GM21390 (cell line): ENCODE measurements around the gene SHC3.

Source experiments
- ATAC-seq: cut with Tn5 transposase; IDR thresholded peaks from one replicate; pipeline ENCODE4 v1.9.1; 2021; ENCODE audit not compliant: unreplicated experiment

SHC3 gene

DNA sequence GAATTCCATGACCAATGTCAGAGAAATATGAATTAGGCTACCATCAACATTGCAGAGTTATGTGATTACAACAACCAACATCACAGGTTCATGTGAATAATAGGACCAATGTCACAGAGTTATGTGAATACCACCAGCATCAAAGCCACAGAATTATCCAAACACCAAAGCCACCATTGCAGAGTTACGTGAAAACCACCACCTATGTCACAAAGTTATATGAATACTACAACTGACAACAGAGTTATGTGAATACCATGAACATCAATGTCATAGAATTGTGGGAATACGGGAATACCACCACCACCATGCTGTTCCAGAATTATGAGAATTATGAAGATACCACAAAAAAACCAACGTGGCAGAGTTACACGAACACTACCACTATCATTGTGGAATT, 64.8 kb downstream of the SHC3 start:
- ATAC-seq, result no peak

DNA sequence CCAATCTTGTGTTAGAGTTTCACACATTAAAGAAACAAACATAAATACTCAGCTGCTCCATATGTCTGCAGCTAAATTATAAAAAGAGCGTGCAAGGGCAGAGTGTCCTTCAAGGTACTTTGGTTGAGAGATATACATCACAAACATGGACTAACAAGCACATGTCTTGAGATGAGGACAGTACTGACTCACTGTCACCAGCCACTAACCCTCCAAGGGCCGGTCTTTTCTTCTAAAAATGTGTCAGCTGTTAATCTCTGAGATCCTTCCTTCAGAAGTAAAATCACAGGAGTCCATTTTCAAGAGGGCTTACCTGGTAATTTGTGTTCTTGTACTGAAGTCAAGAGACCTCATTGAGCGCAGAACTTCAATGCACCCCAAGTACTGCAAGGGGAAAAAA, 66.4 kb downstream of the SHC3 start:
- no peak for ATAC-seq

DNA sequence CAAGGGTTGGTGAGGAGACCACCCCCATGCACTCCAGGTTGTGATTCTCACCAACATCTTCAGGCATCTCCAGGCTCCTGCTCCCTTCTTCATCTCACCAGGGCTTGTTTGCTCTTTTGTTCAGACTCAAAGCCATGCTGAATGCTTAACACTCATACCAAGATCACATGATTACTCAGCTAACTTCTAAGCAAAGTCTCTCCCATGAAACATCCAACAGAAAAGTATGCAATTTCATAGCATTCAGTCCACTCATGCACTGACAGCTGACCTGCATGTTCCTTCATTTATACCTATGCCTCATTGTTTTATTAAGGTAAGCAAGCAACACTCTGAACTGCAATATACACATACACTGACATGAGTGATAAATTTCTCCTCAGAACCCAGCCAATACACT, 69.0 kb downstream of the SHC3 start:
- ATAC-seq, result no peak

DNA sequence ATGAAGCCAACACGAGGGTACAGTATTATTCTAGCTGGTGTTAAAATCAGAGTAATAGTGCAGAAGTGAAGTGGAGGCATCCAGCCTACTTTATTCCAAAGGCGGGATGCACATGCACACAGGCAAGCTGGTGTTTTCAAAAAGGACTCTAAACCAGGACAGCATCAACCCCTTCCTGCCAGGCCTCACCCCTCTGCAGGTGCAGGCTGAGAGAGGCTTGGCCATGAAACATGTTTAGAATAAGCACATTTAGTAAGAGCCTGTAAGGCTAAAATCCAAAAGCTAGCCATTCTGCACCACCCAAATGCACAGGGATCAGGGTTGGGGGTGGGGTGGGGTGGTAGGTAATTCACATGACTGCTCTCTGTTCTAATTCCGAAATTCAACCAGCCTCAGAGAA, 71.2 kb downstream of the SHC3 start:
- no peak for ATAC-seq

DNA sequence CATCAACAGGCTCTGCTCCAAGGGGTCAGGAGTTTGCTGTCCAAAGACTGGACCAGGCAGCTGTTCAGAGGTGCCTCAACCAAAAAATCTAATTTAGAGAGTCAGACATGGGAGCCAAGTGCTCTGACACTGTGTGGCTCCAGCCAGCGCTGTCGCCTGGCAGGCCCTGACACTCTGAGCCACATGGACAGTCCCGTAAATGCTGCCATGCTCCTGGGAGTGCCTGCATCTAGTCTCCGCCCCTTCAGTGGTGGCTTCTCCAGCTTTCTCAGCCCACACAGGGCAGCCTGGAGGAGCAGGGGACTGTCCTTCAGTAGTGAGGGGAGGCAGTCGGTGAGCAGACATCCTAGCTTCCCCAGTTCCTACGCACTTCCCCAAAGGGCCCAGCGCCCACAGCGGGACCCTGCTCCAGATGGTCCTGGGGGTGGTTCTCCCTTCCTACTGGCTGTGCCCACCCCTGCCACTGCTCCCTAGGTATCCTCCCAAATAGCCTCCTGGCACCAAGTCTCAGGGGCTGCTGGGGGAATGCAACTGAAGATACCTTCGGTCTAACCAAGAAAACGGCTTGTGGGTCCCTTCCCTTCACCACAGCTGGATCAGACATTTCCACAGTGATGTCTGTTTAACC, 72.3 kb downstream of the SHC3 start:
- ATAC-seq, result no peak

DNA sequence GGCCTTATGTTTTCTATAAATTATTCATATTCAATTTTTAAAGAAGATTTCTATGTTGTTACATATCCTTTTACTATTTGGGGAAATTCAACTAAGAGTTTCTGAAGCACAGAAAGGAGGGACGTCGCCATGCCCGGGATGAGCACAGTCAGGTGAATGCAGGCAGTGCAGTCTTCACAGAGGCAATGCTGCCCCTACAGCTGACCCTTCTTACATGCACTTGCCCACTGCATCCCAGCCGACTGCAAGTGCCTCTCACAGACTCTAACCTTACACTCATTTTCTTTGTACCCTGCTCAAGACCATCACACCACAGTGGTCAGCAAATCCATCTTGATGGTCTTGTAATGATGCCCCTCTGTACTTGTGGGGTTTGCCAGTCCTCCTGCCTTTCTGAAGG, 73.8 kb downstream of the SHC3 start:
- ATAC-seq, result no peak

DNA sequence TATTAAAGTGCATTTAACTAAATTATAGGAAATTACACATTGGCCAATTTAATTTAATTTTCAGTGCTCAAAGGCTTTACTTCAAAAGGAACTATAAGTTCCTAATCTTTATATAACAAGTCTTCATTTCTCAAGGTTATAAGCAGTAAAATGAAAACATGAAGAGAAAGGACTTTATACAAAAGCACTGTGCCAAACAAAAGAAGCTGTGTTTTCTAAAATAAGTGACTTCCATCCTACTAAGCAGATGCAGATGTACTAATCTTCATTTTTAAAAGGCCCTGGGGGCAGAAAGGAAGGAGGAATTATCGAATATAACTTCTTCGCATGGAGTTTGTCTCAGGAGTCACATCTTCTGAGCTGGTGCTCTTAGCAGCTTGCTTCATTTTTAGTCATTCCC, 81.4 kb downstream of the SHC3 start:
- ATAC-seq, result no peak

DNA sequence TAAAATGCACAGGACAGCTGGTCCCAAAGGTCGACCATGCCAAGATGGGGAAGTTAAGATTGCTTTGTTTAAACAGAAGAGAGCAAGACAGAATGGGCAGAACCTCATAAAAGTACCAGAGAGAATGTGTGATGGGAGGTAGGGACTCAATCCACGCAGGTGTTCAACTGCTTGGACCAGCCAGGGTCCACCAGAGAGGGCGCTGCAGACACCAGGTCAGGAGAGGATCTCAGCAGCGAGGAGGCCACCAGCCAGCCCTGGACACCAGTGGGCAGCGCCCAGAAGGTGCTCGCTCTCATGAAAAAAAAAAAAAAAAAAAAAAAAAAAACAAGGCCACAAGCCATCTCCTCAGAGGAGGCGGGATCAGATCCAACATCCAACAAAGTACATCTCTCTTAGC, 81.8 kb downstream of the SHC3 start:
- no peak for ATAC-seq

DNA sequence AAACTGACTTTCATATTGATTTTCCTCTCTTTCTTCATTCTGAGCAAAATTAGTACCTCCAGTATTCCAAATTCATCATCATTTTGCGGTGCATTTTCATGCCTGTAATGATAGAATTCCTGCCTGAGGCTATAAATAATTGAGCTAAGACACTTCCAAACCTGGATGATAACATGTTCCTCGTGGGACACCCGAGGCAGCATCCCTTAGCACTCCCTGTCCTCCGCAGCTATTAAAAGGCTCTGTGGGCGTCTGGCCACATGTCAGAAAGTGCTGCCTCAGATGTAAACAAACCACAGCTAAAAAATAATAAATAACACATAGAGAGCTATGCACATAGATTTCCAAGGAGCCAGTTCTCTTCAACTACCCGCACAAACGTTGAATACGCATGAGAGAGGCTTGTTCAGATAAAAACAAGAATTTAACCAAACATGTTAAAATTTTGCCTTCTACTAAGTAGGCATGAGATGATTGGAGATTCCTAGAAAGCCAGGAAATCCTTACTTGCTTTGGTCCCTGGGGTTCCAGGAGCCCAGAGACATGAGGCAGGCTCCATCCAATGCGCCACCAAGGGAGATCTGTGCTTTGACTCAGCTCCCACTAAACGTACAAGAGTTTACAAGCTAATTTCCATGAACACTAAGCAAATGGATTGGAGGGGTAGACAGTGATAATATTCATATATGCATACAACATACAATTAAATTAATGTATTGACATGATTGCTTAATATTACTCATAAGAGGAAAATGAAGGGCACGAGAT, 82.7 kb downstream of the SHC3 start:
- no peak for ATAC-seq

DNA sequence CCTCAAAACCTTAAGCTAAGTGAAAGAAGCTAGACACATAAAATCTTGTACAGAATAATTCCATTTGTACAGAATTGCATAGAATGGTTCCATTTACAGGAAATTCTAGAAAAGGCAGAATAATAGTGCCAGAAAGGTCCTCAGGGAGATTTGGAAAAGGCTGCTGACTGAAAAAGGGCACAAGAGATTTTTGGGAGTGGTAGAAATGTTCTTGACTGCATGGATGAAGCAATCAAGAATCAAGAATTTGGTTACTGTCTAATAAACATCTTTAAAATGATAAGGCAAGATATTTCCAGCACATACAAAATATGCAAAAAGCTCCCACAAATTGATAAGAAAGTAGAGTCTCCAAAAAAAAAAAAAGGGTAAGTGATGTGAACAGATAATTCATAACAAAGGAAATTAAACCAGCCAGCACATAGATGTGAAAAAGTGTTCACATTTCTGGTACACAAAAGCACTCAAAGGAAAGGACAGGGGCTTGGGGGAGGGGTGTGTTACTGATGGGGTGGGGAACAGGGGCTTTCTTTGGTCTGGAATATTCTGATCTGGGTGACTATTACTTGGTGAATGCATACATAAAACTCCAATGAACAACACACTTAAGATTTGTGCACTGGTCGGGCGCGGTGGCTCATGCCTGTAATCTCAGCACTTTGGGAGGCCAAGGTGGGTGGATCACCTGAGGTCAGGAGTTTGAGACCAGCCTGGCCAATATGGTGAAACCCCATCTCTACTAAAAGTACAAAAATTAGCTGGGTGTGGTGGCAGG, 85.2 kb downstream of the SHC3 start:
- ATAC-seq, result no peak

DNA sequence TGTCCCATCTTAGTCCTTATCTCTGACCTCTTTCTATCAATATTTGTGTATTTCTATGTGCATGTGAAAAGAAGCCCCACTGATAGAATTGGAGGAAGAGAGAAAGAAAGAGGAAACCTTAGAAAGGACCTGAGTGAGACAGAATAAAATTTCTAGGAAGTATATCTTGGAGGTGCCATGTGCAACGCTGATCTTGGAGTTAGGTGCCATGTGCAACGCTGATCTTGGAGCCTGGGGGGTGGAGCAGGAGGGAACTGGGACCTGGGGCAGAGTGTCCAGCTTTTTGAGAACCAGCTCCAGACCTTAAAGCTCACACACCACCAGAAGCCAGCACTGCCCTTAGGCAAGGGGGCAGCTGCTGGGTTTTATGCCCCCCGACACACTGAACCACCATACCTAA, 89.4 kb downstream of the SHC3 start:
- no peak for ATAC-seq

DNA sequence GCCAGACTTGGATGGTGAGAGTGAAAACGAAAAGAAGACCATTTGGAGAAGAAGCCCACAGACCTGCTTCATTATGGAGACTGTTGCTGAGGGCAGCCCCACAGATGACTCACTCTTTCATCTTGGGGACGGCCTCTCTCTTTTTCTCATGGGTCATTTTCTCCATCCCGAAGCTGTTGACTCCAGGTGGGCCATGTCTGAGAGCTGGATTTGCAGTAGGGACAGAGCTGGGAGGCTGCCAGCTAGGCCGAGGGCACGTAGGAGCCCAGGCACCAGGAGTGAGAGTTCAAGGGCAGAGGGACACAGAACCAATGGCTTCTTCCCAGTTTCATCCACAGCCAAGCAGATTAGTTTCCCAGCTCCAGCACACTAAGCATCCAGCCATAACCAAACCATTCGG, 95.0 kb downstream of the SHC3 start:
- no peak for ATAC-seq

DNA sequence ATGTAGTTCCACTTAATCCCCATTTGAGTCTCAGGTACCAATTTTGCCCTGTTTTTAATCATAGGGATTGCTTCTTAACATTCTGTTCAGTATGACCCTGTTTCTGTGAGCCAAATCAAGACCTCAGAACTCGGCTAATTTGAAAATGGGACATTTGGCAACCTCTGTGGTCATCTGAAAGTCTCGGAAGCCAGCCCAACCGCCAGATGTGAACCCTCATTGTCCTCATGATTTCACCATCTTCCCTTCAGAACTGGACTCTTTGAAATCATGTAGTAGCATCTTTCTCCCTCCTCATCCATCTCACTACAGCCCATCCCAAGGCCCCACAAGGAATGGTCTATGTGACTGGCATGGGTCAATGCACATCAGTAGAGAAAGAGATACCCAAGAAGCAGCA, 98.4 kb downstream of the SHC3 start:
- no peak for ATAC-seq

DNA sequence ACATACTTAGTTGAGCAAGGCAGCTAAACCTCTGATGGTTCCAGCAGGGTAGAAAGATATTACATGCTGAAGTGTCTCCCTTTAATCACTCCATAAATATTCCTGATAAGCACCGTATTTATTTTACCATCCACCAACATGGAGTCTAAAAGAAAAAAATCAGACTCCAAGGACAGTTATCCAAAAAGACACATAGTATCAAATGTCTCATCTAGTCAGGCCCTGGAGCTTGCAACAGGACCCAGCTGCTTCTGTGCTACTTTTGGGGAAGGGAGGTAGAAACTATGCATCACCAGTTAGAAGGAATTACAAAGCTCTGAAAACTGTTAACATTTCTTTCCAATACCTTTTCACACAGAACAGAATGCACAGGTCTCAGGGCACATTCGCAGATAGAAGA, 99.2 kb downstream of the SHC3 start:
- ATAC-seq, result no peak

DNA sequence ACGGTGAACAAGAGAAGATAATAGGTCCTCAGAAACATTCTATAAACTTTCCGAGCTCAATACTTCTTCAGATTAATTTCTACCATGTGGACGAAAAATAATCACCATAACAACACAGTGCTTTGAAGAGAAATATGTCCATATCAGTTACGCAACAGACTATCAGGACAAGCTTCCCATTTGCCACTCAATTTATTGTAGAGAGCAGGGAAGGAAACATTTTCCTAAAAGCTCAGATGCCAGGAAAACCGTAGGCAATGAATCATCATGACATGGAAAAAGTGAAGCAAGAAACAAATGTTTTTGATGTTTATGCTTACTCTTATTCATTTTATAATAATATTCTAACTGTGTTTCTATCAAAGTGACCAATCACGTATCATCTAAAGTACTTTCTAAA, 99.8 kb downstream of the SHC3 start:
- ATAC-seq, result no peak

DNA sequence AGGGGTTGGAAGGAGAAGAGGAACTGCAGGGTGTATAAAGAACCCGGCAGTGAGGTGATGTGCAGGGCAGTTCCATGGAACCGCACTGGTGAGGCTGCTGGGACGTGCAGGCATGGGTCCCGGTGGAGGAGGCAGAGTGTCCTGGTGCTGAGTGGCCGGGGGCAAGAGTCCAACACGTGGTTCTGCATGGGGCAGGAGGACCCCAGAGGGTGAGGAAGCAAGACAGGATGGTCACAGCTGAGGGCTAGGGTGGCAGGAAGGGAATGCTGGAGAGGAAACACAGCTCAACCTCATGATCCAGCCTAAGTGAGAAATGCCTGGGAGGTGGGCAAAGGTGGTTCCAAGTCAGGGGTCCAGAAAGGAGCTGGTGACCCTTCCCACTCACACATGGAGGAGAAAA, 100.2 kb downstream of the SHC3 start:
- ATAC-seq, result no peak

DNA sequence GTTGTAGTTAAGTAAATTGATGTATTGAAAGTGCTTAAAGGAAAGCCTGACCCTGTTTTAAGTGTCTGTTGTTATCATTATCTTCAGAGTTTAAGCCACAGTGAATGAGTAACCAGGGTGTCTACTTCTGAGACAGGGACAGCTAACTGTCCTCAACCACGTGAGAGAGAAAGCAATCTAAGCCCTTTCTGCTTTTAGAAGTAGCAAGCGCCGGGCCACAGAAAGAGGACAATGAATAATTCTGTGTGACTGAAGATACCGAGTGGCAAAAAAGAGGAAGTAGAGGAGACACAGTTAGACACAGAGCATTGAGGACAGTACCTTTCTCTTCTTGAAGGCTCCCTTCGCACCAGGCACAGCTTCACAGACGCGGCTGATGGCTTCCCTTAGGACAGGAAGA, 101.1 kb downstream of the SHC3 start:
- ATAC-seq, result no peak

DNA sequence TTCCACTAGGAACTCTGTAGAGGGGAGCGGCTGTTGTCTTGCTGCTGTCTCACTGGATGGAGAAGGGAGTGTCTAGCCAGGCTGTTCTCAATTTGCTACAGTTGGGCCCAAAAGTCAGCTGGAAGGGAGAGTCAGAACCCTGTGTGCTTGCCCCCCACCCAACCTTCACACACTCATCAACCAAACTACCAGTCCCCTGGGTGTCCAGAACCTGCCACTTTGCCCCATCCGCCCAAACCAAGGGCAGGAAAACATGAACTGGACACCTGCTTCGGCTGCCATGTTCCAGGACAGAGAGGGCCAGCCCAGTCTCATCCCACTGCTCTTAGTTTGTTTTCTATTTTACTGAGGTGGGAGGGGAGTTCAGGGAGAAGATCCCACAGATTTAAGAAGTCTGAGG, 105.2 kb downstream of the SHC3 start:
- ATAC-seq, result no peak

DNA sequence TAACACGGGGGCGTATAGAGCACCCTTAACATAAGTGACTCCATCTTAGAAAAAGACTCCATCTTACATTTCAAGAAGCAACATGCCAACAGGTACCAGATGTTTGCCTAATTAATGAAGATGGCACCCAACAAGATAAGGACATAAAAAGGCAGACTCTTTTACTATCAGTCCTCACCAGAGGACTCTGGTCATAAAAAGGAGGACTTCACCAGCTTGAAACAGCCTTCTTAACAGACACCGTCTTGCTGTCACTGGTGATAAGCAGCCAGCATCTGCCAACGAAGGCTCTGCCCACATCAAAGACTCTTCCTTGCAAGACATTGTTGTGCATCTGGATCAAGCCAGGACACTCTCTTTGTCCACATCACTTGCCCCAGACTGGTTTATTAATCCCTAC, 107.0 kb downstream of the SHC3 start:
- ATAC-seq, result no peak

DNA sequence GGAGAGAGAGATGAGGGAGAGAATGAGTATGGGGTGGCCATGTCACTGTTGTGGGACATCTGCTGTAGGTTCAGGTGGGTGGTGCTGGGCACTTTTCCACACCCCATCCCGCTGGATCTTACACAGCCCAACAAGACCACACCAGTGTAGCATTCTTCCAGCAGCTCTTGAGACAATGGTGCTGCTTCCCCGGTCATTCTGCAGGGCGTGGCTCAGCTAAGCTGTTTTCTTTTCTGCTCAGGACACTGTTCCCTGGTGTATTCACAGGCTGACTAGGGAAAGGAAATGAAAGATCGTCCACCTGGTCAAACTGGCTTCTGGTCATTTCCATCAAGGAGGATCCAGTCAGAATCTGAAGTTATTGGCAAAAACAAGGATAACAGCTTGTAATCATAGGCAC, 111.8 kb downstream of the SHC3 start:
- ATAC-seq, result no peak

DNA sequence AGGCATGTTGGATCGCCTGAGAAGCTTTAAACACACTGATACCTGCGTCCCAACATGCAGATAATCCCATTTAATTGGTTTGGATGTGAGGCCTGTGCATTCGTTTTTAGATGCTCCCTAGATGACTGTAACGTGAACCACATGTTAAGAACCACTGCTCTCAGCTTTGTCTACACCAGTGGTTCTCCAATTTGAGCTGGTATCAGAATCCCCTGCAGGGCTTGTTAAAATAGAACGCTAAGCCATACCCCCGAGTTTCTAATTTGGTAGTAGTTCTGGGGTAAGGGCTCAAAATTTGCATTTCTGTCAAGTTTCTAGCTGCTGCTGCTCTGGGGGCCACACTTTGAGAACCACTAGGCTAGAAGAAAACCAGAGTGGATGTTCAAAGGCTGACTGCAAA, 112.7 kb downstream of the SHC3 start:
- no peak for ATAC-seq

DNA sequence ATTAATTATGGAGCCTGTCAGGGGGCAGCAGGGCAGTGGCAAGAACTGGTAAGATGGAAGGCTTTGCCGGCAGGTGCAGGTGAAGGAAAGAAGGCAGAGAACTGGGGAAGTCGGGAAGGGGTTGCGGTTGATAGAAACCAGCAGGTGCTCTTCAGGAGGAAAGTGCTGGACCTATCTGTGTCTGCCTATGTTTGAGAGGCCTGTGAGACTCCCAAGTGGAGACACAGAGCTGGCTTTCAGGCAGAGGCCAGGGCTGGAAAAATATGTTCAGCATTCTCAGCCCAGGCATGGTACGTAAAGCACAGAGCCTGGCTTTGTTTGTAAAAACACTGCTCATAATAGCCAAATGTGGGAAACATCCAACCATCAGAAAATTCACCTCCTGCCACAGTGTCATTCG, 117.8 kb downstream of the SHC3 start:
- ATAC-seq, result no peak
